ENCODE results near the gene TCEANC2.
"Not testable (repeated sequence)": the region's sequence is repeated elsewhere in the genome, so short reads cannot be mapped to it uniquely, and the experiment has no call there.

TCEANC2 gene

GRCh38 chr1:54100500-54100899 lies 47.1 kb downstream of the TCEANC2 start:
- TF ChIP-seq, protein P1, sequence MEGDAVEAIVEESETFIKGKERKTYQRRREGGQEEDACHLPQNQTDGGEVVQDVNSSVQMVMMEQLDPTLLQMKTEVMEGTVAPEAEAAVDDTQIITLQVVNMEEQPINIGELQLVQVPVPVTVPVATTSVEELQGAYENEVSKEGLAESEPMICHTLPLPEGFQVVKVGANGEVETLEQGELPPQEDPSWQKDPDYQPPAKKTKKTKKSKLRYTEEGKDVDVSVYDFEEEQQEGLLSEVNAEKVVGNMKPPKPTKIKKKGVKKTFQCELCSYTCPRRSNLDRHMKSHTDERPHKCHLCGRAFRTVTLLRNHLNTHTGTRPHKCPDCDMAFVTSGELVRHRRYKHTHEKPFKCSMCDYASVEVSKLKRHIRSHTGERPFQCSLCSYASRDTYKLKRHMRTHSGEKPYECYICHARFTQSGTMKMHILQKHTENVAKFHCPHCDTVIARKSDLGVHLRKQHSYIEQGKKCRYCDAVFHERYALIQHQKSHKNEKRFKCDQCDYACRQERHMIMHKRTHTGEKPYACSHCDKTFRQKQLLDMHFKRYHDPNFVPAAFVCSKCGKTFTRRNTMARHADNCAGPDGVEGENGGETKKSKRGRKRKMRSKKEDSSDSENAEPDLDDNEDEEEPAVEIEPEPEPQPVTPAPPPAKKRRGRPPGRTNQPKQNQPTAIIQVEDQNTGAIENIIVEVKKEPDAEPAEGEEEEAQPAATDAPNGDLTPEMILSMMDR (IDR thresholded peaks at IDR 0.05; ENCODE audit: insufficient read depth, missing control alignments) = no peak
- DNase-seq (ENCODE audit: insufficient read length, low spot score) = no peak
- no peak for FAIRE-seq

GRCh38 chr1:54103414-54103813 lies 50.0 kb downstream of the TCEANC2 start:
- TF ChIP-seq, protein P1 (IDR thresholded peaks at IDR 0.05; ENCODE audit: insufficient read depth, missing control alignments) = no peak
- FAIRE-seq (no peak), DNase-seq (ENCODE audit: insufficient read length, low spot score) (no peak)

- not testable (repeated sequence) for DNase-seq (ENCODE audit: insufficient read length, low spot score); FAIRE-seq
Observed at GRCh38 chr1:54104613-54105012, 51.2 kb downstream of the TCEANC2 start.

- FAIRE-seq (no peak), DNase-seq (ENCODE audit: insufficient read length, low spot score) (no peak)
- TF ChIP-seq, protein P1 (IDR thresholded peaks at IDR 0.05; ENCODE audit: insufficient read depth, missing control alignments) = no peak
Observed at GRCh38 chr1:54105080-54105479, 51.7 kb downstream of the TCEANC2 start.

DNA sequence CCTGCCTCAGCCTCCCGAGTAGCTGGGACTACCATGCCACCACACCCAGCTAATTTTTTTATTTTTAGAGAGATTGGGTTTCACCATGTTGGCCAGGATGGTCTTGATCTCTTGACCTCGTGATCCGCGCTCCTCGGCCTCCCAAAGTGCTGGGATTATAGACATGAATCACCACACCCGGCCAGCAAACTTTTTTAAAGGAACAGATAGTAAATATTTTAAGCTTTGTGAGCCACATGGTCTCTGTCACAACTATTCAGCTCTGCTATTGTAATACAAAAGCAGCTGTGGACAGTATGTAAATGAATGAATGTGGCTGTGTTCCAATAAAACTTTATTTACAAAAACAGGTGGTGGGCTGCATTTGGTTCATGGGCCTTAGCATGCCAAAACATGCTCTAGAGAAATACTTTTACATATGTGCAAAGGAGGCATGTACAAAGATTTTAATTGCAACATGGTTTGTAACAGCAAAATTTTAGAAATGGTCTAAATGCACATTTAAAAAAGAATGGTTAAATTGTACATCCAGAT lies 52.4 kb downstream of the TCEANC2 start:
- FAIRE-seq = no peak
- TF ChIP-seq, protein P1 (IDR thresholded peaks at IDR 0.05; ENCODE audit: insufficient read depth, missing control alignments) = no peak
- DNase-seq (ENCODE audit: insufficient read length, low spot score) = no peak

- TF ChIP-seq, protein P1 (IDR thresholded peaks at IDR 0.05; ENCODE audit: insufficient read depth, missing control alignments) = peak; percentile 13
- FAIRE-seq (no peak), DNase-seq (ENCODE audit: insufficient read length, low spot score) (no peak)
Observed at GRCh38 chr1:54107131-54107530, 53.7 kb downstream of the TCEANC2 start.

GRCh38 chr1:54108156-54108555 lies 54.7 kb downstream of the TCEANC2 start:
- DNase-seq (ENCODE audit: insufficient read length, low spot score) (no peak), FAIRE-seq (peak; percentile 56)
- TF ChIP-seq, protein P1 (IDR thresholded peaks at IDR 0.05; ENCODE audit: insufficient read depth, missing control alignments) = no peak
